ENCODE data around the gene GPC5.
A peak's percentile ranks its signal among the peaks of the same experiment; 100 is the strongest.
"Not testable (repeated sequence)": the region's sequence is repeated elsewhere in the genome, so short reads cannot be mapped to it uniquely, and the experiment has no call there.

The GPC5 gene

GRCh38 chr13:92682832-92683517 is 1284.6 kb downstream of the GPC5 start:
- no peak for TF ChIP-seq CTCF (IDR thresholded peaks at IDR 0.05; ENCODE audit: low read depth, low read length)
- no peak for DNase-seq (ENCODE audit: extremely low read depth, low read depth)

- TF ChIP-seq CTCF (IDR thresholded peaks at IDR 0.05; ENCODE audit: low read depth, low read length), result no peak
These were observed 1295.6 kb downstream of the GPC5 start for GRCh38 chr13:92694047-92694446.

GRCh38 chr13:92695827-92696226 is 1297.4 kb downstream of the GPC5 start:
- DNase-seq (ENCODE audit: extremely low read depth, low read depth), result not testable (repeated sequence)

More at GRCh38 chr13:92694047-92694446, 1295.6 kb downstream of the GPC5 start:
- DNase-seq (ENCODE audit: extremely low read depth, low read depth), result no peak

- no peak for DNase-seq (ENCODE audit: extremely low read depth, low read depth)
- TF ChIP-seq CTCF (IDR thresholded peaks at IDR 0.05; ENCODE audit: low read depth, low read length), result peak; percentile 22
These were observed 1318.3 kb downstream of the GPC5 start for GRCh38 chr13:92716749-92717148.

- no peak for DNase-seq (ENCODE audit: extremely low read depth, low read depth)
- no peak for TF ChIP-seq CTCF (IDR thresholded peaks at IDR 0.05; ENCODE audit: low read depth, low read length)
These were observed 1319.4 kb downstream of the GPC5 start for GRCh38 chr13:92717857-92718256.

GRCh38 chr13:92719868-92720267 is 1321.4 kb downstream of the GPC5 start:
- no peak for DNase-seq (ENCODE audit: extremely low read depth, low read depth)
- TF ChIP-seq CTCF (IDR thresholded peaks at IDR 0.05; ENCODE audit: low read depth, low read length), result no peak

- TF ChIP-seq CTCF (IDR thresholded peaks at IDR 0.05; ENCODE audit: low read depth, low read length), result no peak
- no peak for DNase-seq (ENCODE audit: extremely low read depth, low read depth)
These were observed 1323.2 kb downstream of the GPC5 start for GRCh38 chr13:92721620-92722019.

GRCh38 chr13:92727118-92727517 is 1328.7 kb downstream of the GPC5 start:
- DNase-seq (ENCODE audit: extremely low read depth, low read depth), result no peak
- no peak for TF ChIP-seq CTCF (IDR thresholded peaks at IDR 0.05; ENCODE audit: low read depth, low read length)

All from AG09319 (cell line).